Tongue (tissue), 2 donors: ENCODE results near the gene MCF2L2. TPM values are rescaled to one million over a fixed set of nuclear protein-coding genes. Genes with fewer than 3 reads are reported as not detected.

Source experiments
- DNase-seq: peaks from one replicate; pipeline ENCODE4 v3.0.0-alpha.2; 2015
- total RNA-seq: library from RNA; depleted of rRNA; stranded (reverse); fragments of >200 nt; gene quantifications from one replicate; pipeline ENCODE4 v1.2.3, GENCODE V29; 2014

The MCF2L2 gene
- total RNA-seq, 1 donor from 2014 or later: 2.6 TPM

- peak; percentile 67 for DNase-seq
Observed at GRCh38 chr3:183291497-183292031, 136.9 kb downstream of the MCF2L2 start.

GRCh38 chr3:183290216-183290615, 138.2 kb downstream of the MCF2L2 start:
- DNase-seq: no peak

- no peak for DNase-seq
Observed at GRCh38 chr3:183288117-183288516, 140.3 kb downstream of the MCF2L2 start.

GRCh38 chr3:183287301-183287971, 141.0 kb downstream of the MCF2L2 start:
- no peak for DNase-seq

- DNase-seq: peak; percentile 84
Observed at GRCh38 chr3:183285828-183286457, 142.5 kb downstream of the MCF2L2 start.

- DNase-seq: no peak
Observed at GRCh38 chr3:183285318-183285717, 143.1 kb downstream of the MCF2L2 start.

- no peak for DNase-seq
Observed at GRCh38 chr3:183284570-183284969, 143.8 kb downstream of the MCF2L2 start.

GRCh38 chr3:183283886-183284285, 144.5 kb downstream of the MCF2L2 start:
- DNase-seq: no peak

GRCh38 chr3:183281126-183281797, 147.2 kb downstream of the MCF2L2 start:
- no peak for DNase-seq

GRCh38 chr3:183279371-183279770, 149.0 kb downstream of the MCF2L2 start:
- DNase-seq: no peak

- no peak for DNase-seq
Observed at GRCh38 chr3:183278479-183279088, 149.8 kb downstream of the MCF2L2 start.

GRCh38 chr3:183277260-183277659, 151.2 kb downstream of the MCF2L2 start:
- no peak for DNase-seq

GRCh38 chr3:183275937-183276336, 152.5 kb downstream of the MCF2L2 start:
- no peak for DNase-seq

GRCh38 chr3:183275418-183275817, 153.0 kb downstream of the MCF2L2 start:
- peak; percentile 84 for DNase-seq

- no peak for DNase-seq
Observed at GRCh38 chr3:183274609-183275008, 153.8 kb downstream of the MCF2L2 start.

- no peak for DNase-seq
Observed at GRCh38 chr3:183272791-183273190, 155.6 kb downstream of the MCF2L2 start.

GRCh38 chr3:183272142-183272541, 156.3 kb downstream of the MCF2L2 start:
- DNase-seq: no peak

- DNase-seq: no peak
Observed at GRCh38 chr3:183270344-183270743, 158.1 kb downstream of the MCF2L2 start.

- DNase-seq: no peak
Observed at GRCh38 chr3:183269345-183269744, 159.1 kb downstream of the MCF2L2 start.

GRCh38 chr3:183268366-183268765, 160.1 kb downstream of the MCF2L2 start:
- no peak for DNase-seq

- DNase-seq: no peak
Observed at GRCh38 chr3:183267140-183267539, 161.3 kb downstream of the MCF2L2 start.

GRCh38 chr3:183266454-183266853, 162.0 kb downstream of the MCF2L2 start:
- no peak for DNase-seq
